Common myeloid progenitor, CD34-positive (primary cell): Measurements from ENCODE around the gene UBE2E2.
A peak's percentile ranks its signal among the peaks of the same experiment; 100 is the strongest.

Source experiments
- CTCF ChIA-PET: fragments of 350-600 bp; sonication (Branson Sonifier 250); formaldehyde crosslinking; loops from one replicate; lab custom pipeline; 2021; ENCODE audit warnings: antibody characterized with exemption; lab: Charles Lee
- POLR2A ChIA-PET: fragments of 350-600 bp; sonication (Branson Sonifier 250); formaldehyde crosslinking; loops from one replicate; lab custom pipeline; 2021; ENCODE audit warnings: antibody characterized with exemption; lab: Charles Lee
- DNase-seq, 3 donors: peaks; one replicate each; pipeline versions ENCODE4 v3.0.0 to v3.0.0-alpha.2; 2013
- H3K27ac ChIP-seq, 2 experiments: 1 replicate in 1 of 2; 2 replicates in 1 of 2; pipeline ENCODE4 v1.7.0; 2013; ENCODE audit warnings: inconsistent platforms in 2 of 2, low read length in 2 of 2, mild to moderate bottlenecking in 2 of 2, low read depth in 1 of 2, moderate library complexity in 1 of 2; ENCODE audit not compliant: severe bottlenecking in 2 of 2, insufficient read depth in 1 of 2, poor library complexity in 1 of 2
- H3K27me3 ChIP-seq, 5 experiments: replicated peaks in 2 of 5; 1 replicate in 3 of 5; 2 replicates in 2 of 5; pipeline versions ENCODE4 v1.6.1 to v1.7.0; 2013; ENCODE audit warnings: low read length in 4 of 5, mild to moderate bottlenecking in 2 of 5, moderate library complexity in 2 of 5, inconsistent platforms in 1 of 5; ENCODE audit not compliant: insufficient read depth in 5 of 5, control insufficient read depth in 4 of 5
- H3K36me3 ChIP-seq, 4 experiments: 1 replicate in 2 of 4; 2 replicates in 2 of 4; pipeline versions ENCODE4 v1.6.1 to v1.7.0; 2013; ENCODE audit warnings: low read length in 3 of 4, control low read depth in 1 of 4, mild to moderate bottlenecking in 1 of 4; ENCODE audit not compliant: control insufficient read depth in 4 of 4, insufficient read depth in 4 of 4
- H3K4me1 ChIP-seq, 4 experiments: 1 replicate in 3 of 4; 2 replicates in 1 of 4; pipeline versions ENCODE4 v1.6.1 to v1.7.1; 2013; ENCODE audit warnings: low read length in 3 of 4, mild to moderate bottlenecking in 3 of 4, control low read depth in 1 of 4, inconsistent platforms in 1 of 4, moderate library complexity in 1 of 4; ENCODE audit not compliant: control insufficient read depth in 4 of 4, insufficient read depth in 4 of 4; ENCODE audit errors: control extremely low read depth in 1 of 4
- H3K4me3 ChIP-seq, 7 experiments: 1 replicate in 4 of 7; 2 replicates in 3 of 7; pipeline versions ENCODE4 v1.5.1 to v1.7.0; 2013; ENCODE audit warnings: mild to moderate bottlenecking in 7 of 7, low read length in 6 of 7, moderate library complexity in 6 of 7, inconsistent platforms in 2 of 7, low read depth in 2 of 7, control low read depth in 1 of 7; ENCODE audit not compliant: insufficient read depth in 4 of 7, control insufficient read depth in 1 of 7; ENCODE audit errors: extremely low read depth in 1 of 7
- H3K9me3 ChIP-seq, 5 experiments: 1 replicate in 4 of 5; 2 replicates in 1 of 5; pipeline versions ENCODE4 v1.6.1 to v1.7.1; 2013; ENCODE audit warnings: low read length in 4 of 5, mild to moderate bottlenecking in 2 of 5, inconsistent platforms in 1 of 5, low read depth in 1 of 5, moderate library complexity in 1 of 5; ENCODE audit not compliant: control insufficient read depth in 4 of 5, insufficient read depth in 2 of 5; ENCODE audit errors: control extremely low read depth in 1 of 5
- WGBS: methylation state at CpG from one replicate; pipeline ENCODE4 v1.1.5; 2013; ENCODE audit not compliant: insufficient coverage; 5-methylcytosine and 5-hydroxymethylcytosine counted together

Gene UBE2E2

GRCh38 chr3:23435318-23435717, 232.2 kb downstream of the UBE2E2 start:
- 100% methylated on average over 1 of the region's 2 CpGs for WGBS
- CTCF ChIA-PET = no interaction called here
- Histone ChIP-seq H3K36me3 (no peaks in the 10 kb centered on the region), H3K9me3 (no peaks in the 10 kb centered on the region), H3K4me1 (peaks cover 0 to 13% (median 7%) of the 10 kb centered on the region in 4 experiments), H3K27ac (no peak overlapping the region), H3K4me3 (no peak overlapping the region), H3K27me3 (peaks cover 0 to 2% (median 0%) of the 10 kb centered on the region in 5 experiments)
- POLR2A ChIA-PET = no interaction called here
- peak in 2 of 3 donors; percentile 48 to 50 for DNase-seq

- no peak for DNase-seq
- Histone ChIP-seq H3K27me3 (peaks cover 0 to 2% (median 0%) of the 10 kb centered on the region in 5 experiments), H3K27ac (no peak overlapping the region), H3K36me3 (no peaks in the 10 kb centered on the region), H3K4me3 (no peak overlapping the region), H3K4me1 (peaks cover 0 to 15% (median 12%) of the 10 kb centered on the region in 4 experiments), H3K9me3 (no peaks in the 10 kb centered on the region)
- ChIA-PET POLR2A (no interaction called here), CTCF (no interaction called here)
- over 99% methylated on average over 9 of the region's 9 CpGs for WGBS
Observed at GRCh38 chr3:23435904-23436303, 232.8 kb downstream of the UBE2E2 start.

GRCh38 chr3:23437484-23438145, 234.5 kb downstream of the UBE2E2 start:
- CTCF ChIA-PET = interaction anchor here (0.6 kb wide), 1 partner anchor 259 kb away, joined by 3 read pairs; no protein-coding TSS in a partner anchor
- POLR2A ChIA-PET = no interaction called here

GRCh38 chr3:23438657-23439056, 235.5 kb downstream of the UBE2E2 start:
- CTCF ChIA-PET = interaction anchor here (0.6 kb wide), 1 partner anchor 258 kb away, joined by 3 read pairs; no protein-coding TSS in a partner anchor
- Histone ChIP-seq H3K27ac (no peak overlapping the region), H3K4me1 (peaks cover 6 to 22% (median 18%) of the 10 kb centered on the region in 4 experiments), H3K9me3 (no peaks in the 10 kb centered on the region), H3K36me3 (no peaks in the 10 kb centered on the region), H3K27me3 (peaks cover 0 to 8% (median 3%) of the 10 kb centered on the region in 5 experiments), H3K4me3 (no peak overlapping the region)
- POLR2A ChIA-PET = no interaction called here
- DNase-seq = no peak

More at GRCh38 chr3:23437484-23438145, 234.5 kb downstream of the UBE2E2 start:
- Histone ChIP-seq H3K4me1 (peaks cover 0 to 17% (median 12%) of the 10 kb centered on the region in 4 experiments), H3K9me3 (no peaks in the 10 kb centered on the region), H3K27me3 (peaks cover 0 to 3% (median 0%) of the 10 kb centered on the region in 5 experiments), H3K27ac (no peak overlapping the region), H3K4me3 (no peak overlapping the region), H3K36me3 (no peaks in the 10 kb centered on the region)
- 90% methylated on average over 5 of the region's 7 CpGs for WGBS
- DNase-seq = no peak

GRCh38 chr3:23439080-23439479, 236.0 kb downstream of the UBE2E2 start:
- Histone ChIP-seq H3K9me3 (no peaks in the 10 kb centered on the region), H3K4me3 (no peak overlapping the region), H3K27ac (no peak overlapping the region), H3K4me1 (peaks cover 6 to 22% (median 18%) of the 10 kb centered on the region in 4 experiments), H3K36me3 (no peaks in the 10 kb centered on the region), H3K27me3 (peaks cover 0 to 12% (median 5%) of the 10 kb centered on the region in 5 experiments)
- POLR2A ChIA-PET = no interaction called here
- DNase-seq = no peak
- CTCF ChIA-PET = no interaction called here
- 60% methylated on average over 1 of the region's 2 CpGs for WGBS

- CTCF ChIA-PET = no interaction called here
- POLR2A ChIA-PET = no interaction called here
- 70% methylated on average over 6 of the region's 12 CpGs for WGBS
Observed at GRCh38 chr3:23440416-23441294, 237.5 kb downstream of the UBE2E2 start.

More at GRCh38 chr3:23440416-23441294, 237.5 kb downstream of the UBE2E2 start:
- H3K4me1 ChIP-seq = peaks cover 6 to 19% (median 15%) of the 10 kb centered on the region in 4 experiments
- H3K4me3 ChIP-seq = peak overlapping the region in 2 of 7 experiments; percentile 16 to 33
- no peak overlapping the region for H3K27ac ChIP-seq
- H3K36me3 ChIP-seq = no peaks in the 10 kb centered on the region
- no peaks in the 10 kb centered on the region for H3K9me3 ChIP-seq
- DNase-seq = peak in 2 of 3 donors; percentile 28 to 36
- peaks cover 0 to 22% (median 5%) of the 10 kb centered on the region in 5 experiments for H3K27me3 ChIP-seq
